GM10266 (cell line): ENCODE results near the gene USH2A.

Experiments
- DNase-seq: peaks from one replicate; pipeline ENCODE4 v3.0.0; 2012; ENCODE audit errors: extremely low spot score
- TF ChIP-seq, protein P1 (sequence below): IDR thresholded peaks from 2 replicates; pipeline ENCODE4 v1.5.1; 2012; ENCODE audit warnings: mild to moderate bottlenecking, low read depth; ENCODE audit not compliant: control insufficient read depth, insufficient read depth; ENCODE audit errors: missing control alignments

The USH2A gene

GRCh38 chr1:215986401-215986800 lies 436.8 kb downstream of the USH2A start:
- TF ChIP-seq, protein P1, sequence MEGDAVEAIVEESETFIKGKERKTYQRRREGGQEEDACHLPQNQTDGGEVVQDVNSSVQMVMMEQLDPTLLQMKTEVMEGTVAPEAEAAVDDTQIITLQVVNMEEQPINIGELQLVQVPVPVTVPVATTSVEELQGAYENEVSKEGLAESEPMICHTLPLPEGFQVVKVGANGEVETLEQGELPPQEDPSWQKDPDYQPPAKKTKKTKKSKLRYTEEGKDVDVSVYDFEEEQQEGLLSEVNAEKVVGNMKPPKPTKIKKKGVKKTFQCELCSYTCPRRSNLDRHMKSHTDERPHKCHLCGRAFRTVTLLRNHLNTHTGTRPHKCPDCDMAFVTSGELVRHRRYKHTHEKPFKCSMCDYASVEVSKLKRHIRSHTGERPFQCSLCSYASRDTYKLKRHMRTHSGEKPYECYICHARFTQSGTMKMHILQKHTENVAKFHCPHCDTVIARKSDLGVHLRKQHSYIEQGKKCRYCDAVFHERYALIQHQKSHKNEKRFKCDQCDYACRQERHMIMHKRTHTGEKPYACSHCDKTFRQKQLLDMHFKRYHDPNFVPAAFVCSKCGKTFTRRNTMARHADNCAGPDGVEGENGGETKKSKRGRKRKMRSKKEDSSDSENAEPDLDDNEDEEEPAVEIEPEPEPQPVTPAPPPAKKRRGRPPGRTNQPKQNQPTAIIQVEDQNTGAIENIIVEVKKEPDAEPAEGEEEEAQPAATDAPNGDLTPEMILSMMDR: no peak
- no peak for DNase-seq

DNA sequence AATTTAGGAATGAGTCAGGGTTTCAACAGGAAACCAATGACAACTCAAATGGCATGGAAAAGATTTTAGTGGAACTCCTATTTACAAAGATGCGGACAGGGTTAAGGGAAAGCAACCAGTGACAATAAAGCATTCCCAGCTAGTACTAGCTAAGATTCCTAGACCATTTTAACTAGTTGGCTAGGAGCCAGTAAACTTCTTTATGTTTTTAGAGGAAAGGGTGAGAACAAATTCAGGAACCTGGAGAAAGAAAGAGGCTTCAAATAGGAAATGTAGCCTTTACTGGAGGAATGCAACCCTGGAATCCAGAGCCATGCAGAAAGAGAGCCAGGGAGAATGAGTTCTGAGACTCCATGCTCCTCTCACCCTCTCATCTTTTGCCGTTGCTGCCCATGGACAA lies 439.6 kb downstream of the USH2A start:
- no peak for DNase-seq
- TF ChIP-seq, protein P1: no peak

GRCh38 chr1:215971793-215972441 lies 451.3 kb downstream of the USH2A start:
- TF ChIP-seq, protein P1: no peak

GRCh38 chr1:215970406-215970805 lies 452.8 kb downstream of the USH2A start:
- TF ChIP-seq, protein P1: no peak
- no peak for DNase-seq

More at GRCh38 chr1:215971793-215972441, 451.3 kb downstream of the USH2A start:
- DNase-seq: no peak

DNA sequence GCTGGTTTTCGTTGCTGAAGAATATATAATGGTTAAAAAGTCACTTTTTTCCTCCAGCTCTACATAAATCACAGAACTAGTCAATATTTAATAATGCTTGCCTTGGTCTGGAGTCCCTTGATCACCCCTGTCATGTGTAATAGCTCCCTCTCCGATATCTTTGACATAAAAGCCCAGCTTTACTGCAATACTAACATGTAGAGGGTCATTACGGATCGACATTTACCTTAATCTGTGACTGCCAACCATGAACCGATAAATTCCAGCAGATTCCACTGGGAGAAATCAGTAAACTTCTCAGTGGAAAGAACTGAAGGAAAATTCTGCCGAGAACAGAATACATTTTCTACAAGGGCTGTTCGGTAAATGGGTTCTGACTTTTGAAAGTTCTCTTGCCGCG lies 459.6 kb downstream of the USH2A start:
- no peak for DNase-seq
- TF ChIP-seq, protein P1: no peak

- DNase-seq: no peak
- TF ChIP-seq, protein P1: no peak
Measured at GRCh38 chr1:215963040-215963439, 460.2 kb downstream of the USH2A start.

DNA sequence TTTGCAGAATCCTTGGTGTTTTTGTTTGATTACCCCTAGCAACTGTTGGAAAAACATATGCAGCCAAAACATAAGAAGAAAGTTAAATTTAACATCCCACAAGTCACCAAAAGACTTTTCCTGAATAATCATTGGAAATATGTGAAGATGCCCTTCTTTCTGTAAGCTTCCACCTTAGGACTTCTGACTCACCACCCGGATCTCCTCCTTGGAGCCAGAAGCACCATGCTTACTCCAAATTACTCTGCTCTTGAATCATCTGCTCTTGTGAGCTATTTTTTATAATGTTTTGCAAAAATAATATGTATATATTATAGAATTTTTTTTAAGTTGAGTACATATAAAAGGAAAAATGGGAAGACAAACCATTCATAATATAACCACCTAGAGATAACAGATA lies 464.4 kb downstream of the USH2A start:
- DNase-seq: no peak
- TF ChIP-seq, protein P1: no peak
